VCaP (cell line): ENCODE measurements around the gene DYSF.

ENCODE experiments used
- H3K27ac ChIP-seq: fragments of 450-650 bp; 2 replicates; pipeline ENCODE4 v1.5.1; 2017
- TF ChIP-seq, protein P1 (sequence below): fragments of 450-650 bp; conservative IDR thresholded peaks from 2 replicates; pipeline ENCODE4 v1.5.1; 2017; ENCODE audit warnings: mild to moderate bottlenecking, moderate library complexity

Gene DYSF

GRCh38 chr2:71467180-71467815 is 13.9 kb downstream of the DYSF start:
- TF ChIP-seq, protein P1, sequence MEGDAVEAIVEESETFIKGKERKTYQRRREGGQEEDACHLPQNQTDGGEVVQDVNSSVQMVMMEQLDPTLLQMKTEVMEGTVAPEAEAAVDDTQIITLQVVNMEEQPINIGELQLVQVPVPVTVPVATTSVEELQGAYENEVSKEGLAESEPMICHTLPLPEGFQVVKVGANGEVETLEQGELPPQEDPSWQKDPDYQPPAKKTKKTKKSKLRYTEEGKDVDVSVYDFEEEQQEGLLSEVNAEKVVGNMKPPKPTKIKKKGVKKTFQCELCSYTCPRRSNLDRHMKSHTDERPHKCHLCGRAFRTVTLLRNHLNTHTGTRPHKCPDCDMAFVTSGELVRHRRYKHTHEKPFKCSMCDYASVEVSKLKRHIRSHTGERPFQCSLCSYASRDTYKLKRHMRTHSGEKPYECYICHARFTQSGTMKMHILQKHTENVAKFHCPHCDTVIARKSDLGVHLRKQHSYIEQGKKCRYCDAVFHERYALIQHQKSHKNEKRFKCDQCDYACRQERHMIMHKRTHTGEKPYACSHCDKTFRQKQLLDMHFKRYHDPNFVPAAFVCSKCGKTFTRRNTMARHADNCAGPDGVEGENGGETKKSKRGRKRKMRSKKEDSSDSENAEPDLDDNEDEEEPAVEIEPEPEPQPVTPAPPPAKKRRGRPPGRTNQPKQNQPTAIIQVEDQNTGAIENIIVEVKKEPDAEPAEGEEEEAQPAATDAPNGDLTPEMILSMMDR: no peak
- H3K27ac ChIP-seq: peak overlapping the region; percentile 49

GRCh38 chr2:71468279-71469015 is 15.1 kb downstream of the DYSF start:
- TF ChIP-seq, protein P1: no peak
- no peak overlapping the region for H3K27ac ChIP-seq

DNA sequence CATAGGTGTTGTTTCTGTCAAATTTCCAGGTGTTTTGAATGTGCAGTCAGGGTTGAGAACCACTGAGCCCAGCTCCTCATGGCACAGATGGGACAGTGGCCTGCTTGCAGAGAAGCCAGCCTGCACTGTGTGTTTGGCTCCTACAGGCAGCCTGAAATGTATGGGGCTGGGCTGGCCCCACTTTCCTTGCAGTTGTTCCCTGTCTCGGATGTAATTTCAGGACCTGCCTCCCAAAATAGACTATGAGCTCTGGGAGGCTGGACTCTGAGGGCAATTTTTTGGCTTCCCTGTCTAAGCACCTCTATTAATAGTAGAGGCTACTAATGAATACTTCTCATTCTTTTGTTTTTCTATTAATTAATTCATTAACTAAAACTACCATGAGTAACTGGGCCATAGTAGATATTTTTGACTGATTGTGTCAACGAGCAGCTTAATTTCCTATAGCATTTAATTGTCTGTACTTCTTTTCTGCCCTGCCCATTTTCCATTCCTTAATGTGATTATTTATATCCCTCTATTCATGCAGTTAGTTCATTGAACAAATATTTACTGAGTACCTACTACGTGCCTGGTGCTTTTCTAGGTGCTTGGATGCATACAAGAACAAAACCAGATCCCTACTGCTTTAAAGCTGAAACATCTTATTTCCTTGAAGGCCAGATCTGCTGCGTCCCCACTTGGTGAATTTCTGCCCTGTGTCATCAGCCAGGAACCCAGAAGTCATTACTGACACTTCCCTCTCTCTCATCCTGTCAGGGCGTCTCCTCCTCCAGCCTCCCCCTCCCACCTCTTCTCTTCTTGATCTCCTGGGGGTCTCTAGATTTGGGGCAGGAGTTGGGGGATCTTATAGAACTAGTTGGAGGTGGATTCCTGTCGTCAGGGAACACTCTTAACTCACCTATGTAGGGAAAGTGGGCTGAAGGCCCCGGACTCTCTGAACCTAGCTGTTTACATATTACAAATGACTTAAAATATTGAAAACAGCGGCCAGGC is 16.3 kb downstream of the DYSF start:
- TF ChIP-seq, protein P1: no peak

DNA sequence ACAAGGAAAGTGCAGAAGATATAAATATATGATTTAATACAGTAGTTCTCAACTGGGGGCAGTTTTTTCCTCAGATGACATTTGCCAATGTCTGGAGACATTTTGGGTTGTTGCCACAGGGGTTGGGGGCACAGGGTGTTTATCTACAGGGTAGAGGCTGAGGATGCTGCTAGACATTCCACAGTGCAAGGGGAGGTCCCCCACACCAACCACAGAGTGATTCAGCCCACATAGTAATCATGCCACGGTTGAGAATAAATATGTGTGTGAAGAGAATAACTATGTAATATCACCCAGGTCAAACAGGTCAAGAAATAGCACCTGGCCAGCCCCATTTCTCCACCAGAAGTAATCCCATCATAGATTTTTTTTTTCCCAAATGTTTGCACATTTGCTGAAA is 17.9 kb downstream of the DYSF start:
- no peak overlapping the region for H3K27ac ChIP-seq
- TF ChIP-seq, protein P1: no peak

More for the DNA sequence above, 16.3 kb downstream of the DYSF start:
- H3K27ac ChIP-seq: no peak overlapping the region

DNA sequence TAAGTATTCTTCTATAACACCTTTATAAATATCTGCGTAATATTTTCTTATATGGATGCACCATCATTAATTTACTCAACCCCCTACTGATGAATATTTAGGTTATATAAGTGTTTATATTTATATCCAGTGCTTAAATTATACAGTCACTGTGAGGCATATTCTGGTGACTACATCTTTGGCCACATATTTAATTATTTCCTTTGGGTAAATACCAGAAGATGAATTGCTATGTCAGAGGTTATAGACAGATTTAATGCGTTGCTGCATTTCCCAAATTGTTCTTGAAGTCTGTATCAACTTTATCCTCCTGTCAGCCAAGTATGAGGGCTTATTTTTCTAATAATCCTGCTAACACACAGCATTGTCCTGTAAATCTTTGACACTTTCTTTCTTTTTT is 18.7 kb downstream of the DYSF start:
- TF ChIP-seq, protein P1: no peak
- no peak overlapping the region for H3K27ac ChIP-seq

- TF ChIP-seq, protein P1: no peak
- no peak overlapping the region for H3K27ac ChIP-seq
Observed at GRCh38 chr2:71473346-71474031, 20.1 kb downstream of the DYSF start.
